ENCODE measurements around the gene FPR2.
"Not testable (repeated sequence)": the region's sequence is repeated elsewhere in the genome, so short reads cannot be mapped to it uniquely, and the experiment has no call there.

Gene FPR2

DNA sequence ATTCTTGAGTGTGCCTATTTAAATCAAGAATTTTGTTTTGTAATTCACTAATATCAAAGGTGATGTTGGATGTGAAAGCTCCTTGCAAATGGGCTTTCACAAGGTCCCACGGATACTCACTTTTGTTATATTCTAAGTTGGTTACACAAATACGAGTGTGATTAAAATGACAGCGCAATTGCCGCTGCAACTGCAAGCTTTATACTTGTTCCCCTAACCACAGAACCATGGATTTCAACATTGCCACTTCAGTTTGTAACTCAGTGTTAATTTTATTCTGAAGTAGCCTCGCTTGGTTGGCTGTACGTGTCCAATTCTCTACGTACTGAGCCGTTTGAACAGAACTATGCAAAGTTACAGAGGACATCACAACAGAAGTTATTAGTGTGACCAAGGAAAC lies 44.4 kb downstream of the FPR2 start:
- not testable (repeated sequence) for DNase-seq (ENCODE audit: low read depth in 2 of 2)

DNA sequence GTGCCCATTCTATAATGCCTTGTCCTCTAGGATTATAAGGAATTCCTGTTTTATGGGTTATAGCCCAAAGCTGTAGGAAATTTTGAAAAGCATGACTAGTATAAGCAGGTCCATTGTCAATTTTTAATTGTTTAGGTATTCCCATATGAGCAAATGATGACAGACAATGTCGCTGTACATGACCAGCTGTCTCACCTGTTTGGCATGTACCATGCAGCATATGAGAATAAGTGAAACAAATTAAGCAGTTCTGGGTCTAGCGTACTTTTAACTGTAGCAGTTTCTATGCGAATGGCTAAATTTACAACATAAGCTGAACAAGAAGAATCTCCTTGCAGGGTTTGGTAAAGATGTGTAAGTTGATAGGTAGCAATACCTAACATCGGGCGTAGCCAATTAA lies 45.6 kb downstream of the FPR2 start:
- not testable (repeated sequence) for DNase-seq (ENCODE audit: low read depth in 2 of 2)

- no peak for DNase-seq (ENCODE audit: low read depth in 2 of 2)
These were observed 46.2 kb downstream of the FPR2 start for GRCh38 chr19:51807111-51807701.

GRCh38 chr19:51807925-51808324 lies 46.9 kb downstream of the FPR2 start:
- no peak for DNase-seq (ENCODE audit: low read depth in 2 of 2)

DNA sequence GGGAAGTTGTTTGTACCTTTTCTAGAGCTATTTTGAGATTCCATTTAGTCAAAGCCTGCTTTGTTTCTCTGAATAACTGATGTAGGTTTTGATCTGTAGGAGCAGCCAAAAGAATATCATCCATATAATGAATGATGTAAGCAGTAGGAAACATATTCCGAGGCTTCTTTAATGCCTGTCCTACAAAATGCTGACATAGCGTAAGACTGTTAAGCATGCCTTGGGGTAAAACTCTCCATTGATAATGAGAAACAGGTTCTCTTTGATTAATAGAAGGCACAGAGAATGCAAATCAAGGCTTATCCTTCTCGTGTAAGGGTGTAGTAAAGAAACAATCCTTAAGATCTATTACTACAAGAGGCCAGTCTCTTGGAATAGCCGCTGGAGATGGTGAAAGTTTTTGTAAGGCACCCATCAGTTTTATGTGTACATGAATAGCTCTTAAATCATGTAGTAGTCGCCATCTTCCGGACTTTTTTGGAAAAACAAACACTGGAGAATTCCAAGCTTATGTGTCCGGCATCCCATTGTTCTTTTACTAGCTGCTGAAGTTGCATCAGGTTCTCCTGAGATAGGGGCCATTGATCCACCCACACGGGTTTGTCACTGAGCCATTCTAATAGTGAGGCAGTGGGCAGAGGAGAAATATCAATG lies 47.5 kb downstream of the FPR2 start:
- no peak for DNase-seq (ENCODE audit: low read depth in 2 of 2)

DNA sequence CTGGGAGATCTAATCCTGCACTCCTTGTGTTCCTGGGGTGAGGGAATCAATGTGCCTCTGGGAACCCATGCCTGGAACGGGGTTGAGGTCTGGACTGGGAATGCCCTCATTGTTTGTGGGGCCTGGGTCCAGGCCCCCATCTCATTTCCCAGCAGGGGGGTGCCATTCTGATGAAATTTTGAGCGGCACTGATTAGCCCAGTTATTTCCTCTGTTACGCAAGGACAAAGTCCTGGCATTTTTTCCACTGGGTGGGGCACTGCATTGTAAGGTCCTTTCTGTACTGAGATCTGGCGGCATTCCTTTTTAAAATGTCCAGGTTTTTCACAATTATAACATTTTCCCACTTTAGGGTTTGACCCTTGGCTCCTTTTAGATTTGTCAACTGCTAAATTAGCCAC lies 48.8 kb downstream of the FPR2 start:
- no peak for DNase-seq (ENCODE audit: low read depth in 2 of 2)

DNA sequence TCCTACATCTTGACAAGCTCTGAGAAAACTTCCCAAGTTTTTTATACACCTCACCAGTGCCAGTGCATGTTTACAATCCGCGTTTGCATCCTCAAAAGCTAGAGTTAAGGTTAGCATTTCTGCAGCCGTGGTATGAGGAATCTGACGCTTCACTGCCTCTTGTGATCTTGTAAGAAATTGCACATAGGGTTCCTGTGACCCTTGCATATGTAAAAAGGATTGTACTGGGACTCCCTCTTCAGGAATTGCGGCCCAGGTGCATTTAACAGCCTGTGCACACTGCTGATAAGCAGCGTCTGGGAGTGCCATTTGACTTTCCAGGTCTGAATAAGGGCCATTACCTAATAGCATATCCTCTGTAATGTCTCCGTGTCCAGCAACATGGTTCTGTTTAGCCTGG lies 49.2 kb downstream of the FPR2 start:
- no peak for DNase-seq (ENCODE audit: low read depth in 2 of 2)

DNA sequence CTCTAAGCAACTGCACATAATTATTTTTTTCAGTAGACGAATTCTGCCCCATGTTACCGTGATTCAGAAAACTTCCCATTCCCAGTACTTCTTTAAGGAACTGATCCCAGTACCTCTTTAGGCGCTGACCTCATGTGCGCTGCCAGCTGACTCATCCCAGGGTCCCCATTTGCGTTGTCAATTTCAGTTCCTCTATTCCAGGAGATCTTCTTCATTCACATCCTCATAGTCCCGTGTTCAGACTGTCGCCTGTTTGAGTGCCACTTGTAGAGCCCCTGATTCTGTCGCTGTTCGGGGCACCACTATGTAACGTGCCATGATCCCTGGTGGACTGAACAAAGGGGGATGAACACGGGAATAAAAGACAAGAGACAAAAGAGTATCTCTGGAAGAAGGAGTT lies 50.4 kb downstream of the FPR2 start:
- DNase-seq (ENCODE audit: low read depth in 2 of 2) = no peak

DNA sequence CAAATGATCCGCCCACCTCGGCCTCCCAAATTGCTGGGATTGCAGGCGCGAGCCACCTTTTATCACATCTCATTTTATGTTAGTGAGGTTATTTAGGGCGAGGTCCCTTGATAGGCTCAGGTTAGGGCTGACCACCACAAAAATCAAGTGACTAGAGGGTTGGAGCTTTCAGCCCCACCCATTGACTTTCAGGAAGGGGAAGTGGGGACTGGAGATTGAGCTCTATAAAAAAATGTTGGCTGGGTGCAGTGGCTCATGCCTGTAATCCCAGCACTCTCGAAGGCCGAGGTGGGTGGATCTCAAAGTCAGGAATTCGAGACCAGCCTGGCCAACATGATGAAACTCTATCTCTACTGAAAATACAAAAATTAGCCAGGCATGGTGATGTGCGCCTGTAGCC lies 54.1 kb downstream of the FPR2 start:
- DNase-seq (ENCODE audit: low read depth in 2 of 2) = no peak

DNA sequence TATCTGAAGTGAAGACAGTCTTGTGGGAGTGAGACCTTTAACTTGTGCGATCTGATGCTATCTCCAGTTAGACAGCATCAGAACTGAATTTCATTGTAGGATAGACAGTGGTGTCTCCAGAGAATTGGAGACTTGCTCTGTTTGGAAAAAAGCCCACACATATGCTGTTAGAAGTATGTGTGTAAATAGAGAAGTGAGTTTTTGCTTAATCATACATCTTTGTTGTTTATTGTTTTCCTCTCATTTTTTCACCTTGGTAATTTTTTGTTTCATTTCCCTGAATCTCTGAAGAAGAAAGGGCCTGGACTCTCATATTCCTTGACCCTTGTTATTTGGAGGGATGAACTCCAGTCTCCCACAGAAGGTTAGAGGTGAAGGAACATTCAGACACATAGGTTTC lies 55.7 kb downstream of the FPR2 start:
- DNase-seq (ENCODE audit: low read depth in 2 of 2) = no peak

DNA sequence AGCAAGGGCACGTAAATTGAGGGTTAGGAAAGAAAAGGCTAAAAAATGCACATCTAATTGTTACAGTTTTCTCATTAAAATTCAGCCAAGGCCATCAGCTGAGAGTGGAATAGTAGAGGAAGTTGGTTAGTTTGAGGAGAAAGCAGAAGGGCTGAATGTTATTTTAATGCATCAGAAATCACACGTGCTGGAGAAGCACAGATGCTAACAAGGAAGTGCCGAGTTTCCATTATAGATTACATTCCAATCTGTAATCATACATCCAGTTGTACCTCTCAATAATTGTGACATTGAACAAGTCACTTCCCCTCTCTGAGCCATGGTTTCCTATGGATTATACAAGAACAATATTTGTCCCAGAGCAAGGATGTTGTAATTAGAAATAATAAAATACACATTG lies 59.0 kb downstream of the FPR2 start:
- no peak for DNase-seq (ENCODE audit: low read depth in 2 of 2)

Data from fibroblast of skin of left quadriceps (primary cell).